ENCODE data around the gene NUCKS1.
"Not testable (repeated sequence)": the region's sequence is repeated elsewhere in the genome, so short reads cannot be mapped to it uniquely, and the experiment has no call there.

Gene NUCKS1

GRCh38 chr1:205726619-205727125 lies 23.3 kb downstream of the NUCKS1 start:
- DNase-seq: no peak

GRCh38 chr1:205725514-205725913 lies 24.5 kb downstream of the NUCKS1 start:
- DNase-seq: no peak

GRCh38 chr1:205720740-205721139 lies 29.2 kb downstream of the NUCKS1 start:
- DNase-seq: not testable (repeated sequence)

GRCh38 chr1:205719762-205720161 lies 30.2 kb downstream of the NUCKS1 start:
- DNase-seq: no peak

GRCh38 chr1:205719015-205719414 lies 31.0 kb downstream of the NUCKS1 start:
- no peak for DNase-seq

GRCh38 chr1:205716371-205717132 lies 33.4 kb downstream of the NUCKS1 start:
- no peak for DNase-seq

GRCh38 chr1:205715628-205716027 lies 34.4 kb downstream of the NUCKS1 start:
- DNase-seq: no peak

GRCh38 chr1:205714906-205715246 lies 35.1 kb downstream of the NUCKS1 start:
- DNase-seq: no peak

- DNase-seq: no peak
Measured at GRCh38 chr1:205714190-205714905, 35.6 kb downstream of the NUCKS1 start.

GRCh38 chr1:205711105-205712048 lies 38.6 kb downstream of the NUCKS1 start:
- peak; percentile 58 for DNase-seq

GRCh38 chr1:205710201-205711062 lies 39.5 kb downstream of the NUCKS1 start:
- no peak for DNase-seq

- DNase-seq: no peak
Measured at GRCh38 chr1:205709640-205710039, 40.3 kb downstream of the NUCKS1 start.

GRCh38 chr1:205709059-205709398 lies 41.0 kb downstream of the NUCKS1 start:
- DNase-seq: no peak

- no peak for DNase-seq
Measured at GRCh38 chr1:205706601-205707502, 43.1 kb downstream of the NUCKS1 start.

GRCh38 chr1:205704903-205705302 lies 45.1 kb downstream of the NUCKS1 start:
- DNase-seq: no peak

- DNase-seq: no peak
Measured at GRCh38 chr1:205703072-205703471, 46.9 kb downstream of the NUCKS1 start.

GRCh38 chr1:205701891-205702290 lies 48.1 kb downstream of the NUCKS1 start:
- DNase-seq: no peak

- DNase-seq: no peak
Measured at GRCh38 chr1:205701420-205701819, 48.6 kb downstream of the NUCKS1 start.

GRCh38 chr1:205700865-205701401 lies 49.0 kb downstream of the NUCKS1 start:
- DNase-seq: no peak

- DNase-seq: no peak
Measured at GRCh38 chr1:205699416-205699815, 50.6 kb downstream of the NUCKS1 start.

GRCh38 chr1:205698921-205699320 lies 51.1 kb downstream of the NUCKS1 start:
- no peak for DNase-seq
